Measurements from ENCODE around the gene CTSD. TPM values are rescaled to one million over a fixed set of nuclear protein-coding genes. Genes with fewer than 3 reads are reported as not detected.

CTSD gene
- total and polyA plus RNA-seq, 8 donors = 231 to 596 (median 310) TPM

DNA sequence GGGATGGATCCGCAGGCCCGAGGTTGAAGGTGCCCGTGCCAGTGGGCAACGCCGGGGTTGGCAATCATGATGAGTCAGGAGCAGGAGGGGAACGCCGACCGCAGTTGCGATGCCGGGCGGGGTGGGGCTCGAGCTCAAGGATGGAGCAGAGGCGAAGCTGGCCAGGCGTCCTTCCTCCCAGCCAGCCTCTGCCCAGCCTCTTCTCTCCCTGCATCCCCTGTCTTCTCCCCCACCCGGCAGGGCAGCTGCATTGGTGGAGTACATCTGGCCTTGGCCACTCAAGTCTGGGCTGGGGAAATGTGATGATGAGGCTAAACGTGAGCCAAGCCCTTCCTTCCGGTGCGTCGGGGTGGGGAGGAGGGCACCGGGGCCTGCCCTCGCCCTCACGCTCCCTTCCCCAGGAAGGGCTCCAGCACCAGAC lies 17.2 kb downstream of the CTSD start:
- FAIRE-seq = no peak
- 90 to 93% methylated on average over 22 of the region's 22 CpGs for WGBS, 2 donors
- Histone ChIP-seq H3K4me3 (no peak overlapping the region), H3K36me3 (no peaks in the 10 kb centered on the region), H3K4me1 (peaks cover 0 to 8% (median 0%) of the 10 kb centered on the region in 3 donors), H3K27me3 (no peaks in the 10 kb centered on the region), H3K9me3 (no peaks in the 10 kb centered on the region), H3K27ac (no peak overlapping the region)
- intact Hi-C loops (cut with DNase I) = no loop called here
- ATAC-seq = no peak
- DNase-seq = no peak
- TF ChIP-seq, protein P1, sequence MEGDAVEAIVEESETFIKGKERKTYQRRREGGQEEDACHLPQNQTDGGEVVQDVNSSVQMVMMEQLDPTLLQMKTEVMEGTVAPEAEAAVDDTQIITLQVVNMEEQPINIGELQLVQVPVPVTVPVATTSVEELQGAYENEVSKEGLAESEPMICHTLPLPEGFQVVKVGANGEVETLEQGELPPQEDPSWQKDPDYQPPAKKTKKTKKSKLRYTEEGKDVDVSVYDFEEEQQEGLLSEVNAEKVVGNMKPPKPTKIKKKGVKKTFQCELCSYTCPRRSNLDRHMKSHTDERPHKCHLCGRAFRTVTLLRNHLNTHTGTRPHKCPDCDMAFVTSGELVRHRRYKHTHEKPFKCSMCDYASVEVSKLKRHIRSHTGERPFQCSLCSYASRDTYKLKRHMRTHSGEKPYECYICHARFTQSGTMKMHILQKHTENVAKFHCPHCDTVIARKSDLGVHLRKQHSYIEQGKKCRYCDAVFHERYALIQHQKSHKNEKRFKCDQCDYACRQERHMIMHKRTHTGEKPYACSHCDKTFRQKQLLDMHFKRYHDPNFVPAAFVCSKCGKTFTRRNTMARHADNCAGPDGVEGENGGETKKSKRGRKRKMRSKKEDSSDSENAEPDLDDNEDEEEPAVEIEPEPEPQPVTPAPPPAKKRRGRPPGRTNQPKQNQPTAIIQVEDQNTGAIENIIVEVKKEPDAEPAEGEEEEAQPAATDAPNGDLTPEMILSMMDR (IDR thresholded peaks at IDR 0.05) = no peak

DNA sequence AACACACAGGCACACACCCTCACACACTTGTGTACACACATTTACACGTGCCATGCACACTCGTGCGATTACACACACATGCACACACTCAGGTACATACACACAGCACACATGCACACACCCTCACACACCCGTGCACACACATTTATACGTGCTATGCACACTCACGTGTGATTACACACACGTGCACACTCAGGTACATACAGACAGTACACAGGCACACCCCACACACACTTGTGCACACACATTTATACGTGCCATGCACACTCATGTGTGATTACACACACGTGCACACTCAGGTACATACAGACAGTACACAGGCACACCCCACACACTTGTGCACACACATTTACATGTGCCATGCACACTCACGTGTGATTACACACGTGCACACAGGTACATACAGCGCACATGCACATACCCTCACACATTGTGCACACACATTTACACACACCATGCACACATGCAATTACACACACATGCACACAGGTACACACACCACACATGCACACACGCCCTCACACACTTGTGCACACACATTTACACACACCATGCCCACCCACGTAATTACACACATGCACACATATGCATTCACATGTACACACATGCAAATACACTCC lies 17.9 kb downstream of the CTSD start:
- no peak for FAIRE-seq
- Histone ChIP-seq H3K9me3 (no peaks in the 10 kb centered on the region), H3K27me3 (no peaks in the 10 kb centered on the region), H3K36me3 (no peaks in the 10 kb centered on the region), H3K4me1 (peaks cover 0 to 7% (median 0%) of the 10 kb centered on the region in 3 donors), H3K4me3 (no peak overlapping the region), H3K27ac (no peak overlapping the region)
- no peak for ATAC-seq
- no peak for DNase-seq
- intact Hi-C loops (cut with DNase I) = no loop called here
- TF ChIP-seq, protein P1 (IDR thresholded peaks at IDR 0.05) = no peak
- WGBS, 2 donors = 81 to 86% methylated on average over 14 of the region's 14 CpGs

DNA sequence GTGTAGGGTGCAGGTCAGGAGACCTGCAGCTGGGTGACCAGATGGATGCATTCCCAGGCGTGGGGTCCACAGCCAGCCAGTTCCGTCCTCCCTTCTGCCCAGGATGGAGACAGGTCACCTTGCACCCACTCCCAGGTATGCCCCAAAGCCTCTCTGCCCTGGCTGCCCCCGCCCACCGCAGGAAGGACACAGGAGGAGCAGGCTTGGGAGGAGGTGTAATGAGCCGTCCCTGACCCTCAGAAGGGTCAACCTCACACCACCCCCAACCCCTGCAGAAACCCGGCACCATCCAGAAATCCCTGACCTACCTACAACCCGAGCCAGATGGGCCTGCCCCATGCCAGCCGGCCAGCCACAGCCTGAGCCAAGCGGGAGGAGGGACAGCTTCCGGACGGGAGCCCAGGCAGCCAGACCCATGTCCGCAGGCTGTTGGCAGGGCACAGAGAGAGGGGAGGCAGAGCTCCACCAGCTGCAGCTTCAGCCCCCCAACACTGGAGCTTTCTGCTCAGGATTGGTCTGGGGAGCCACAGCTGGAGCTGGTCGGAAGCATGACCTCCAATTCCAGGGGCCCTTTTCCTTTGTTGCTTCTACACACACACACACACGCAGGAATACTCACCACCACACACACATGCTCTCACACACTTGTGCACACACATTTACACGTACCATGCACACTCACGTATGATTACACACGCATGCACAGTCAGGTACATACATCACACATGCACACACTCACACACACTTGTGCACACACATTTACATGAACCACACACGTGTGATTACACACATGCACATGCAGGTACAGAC lies 18.6 kb downstream of the CTSD start:
- H3K27me3 ChIP-seq = no peaks in the 10 kb centered on the region
- H3K36me3 ChIP-seq = no peaks in the 10 kb centered on the region
- TF ChIP-seq, protein P1 (IDR thresholded peaks at IDR 0.05) = no peak
- intact Hi-C loops (cut with DNase I) = no loop called here
- H3K9me3 ChIP-seq = no peaks in the 10 kb centered on the region
- 55 to 61% methylated on average over 18 of the region's 18 CpGs for WGBS, 2 donors
- ATAC-seq = peak; percentile 7 to 36 (median 23)
- H3K4me3 ChIP-seq = no peak overlapping the region
- H3K27ac ChIP-seq = no peak overlapping the region
- DNase-seq = peak in 4 of 6 donors; percentile 29 to 74 (median 56)
- no peak for FAIRE-seq
- peaks cover 0 to 5% (median 0%) of the 10 kb centered on the region in 3 donors for H3K4me1 ChIP-seq

DNA sequence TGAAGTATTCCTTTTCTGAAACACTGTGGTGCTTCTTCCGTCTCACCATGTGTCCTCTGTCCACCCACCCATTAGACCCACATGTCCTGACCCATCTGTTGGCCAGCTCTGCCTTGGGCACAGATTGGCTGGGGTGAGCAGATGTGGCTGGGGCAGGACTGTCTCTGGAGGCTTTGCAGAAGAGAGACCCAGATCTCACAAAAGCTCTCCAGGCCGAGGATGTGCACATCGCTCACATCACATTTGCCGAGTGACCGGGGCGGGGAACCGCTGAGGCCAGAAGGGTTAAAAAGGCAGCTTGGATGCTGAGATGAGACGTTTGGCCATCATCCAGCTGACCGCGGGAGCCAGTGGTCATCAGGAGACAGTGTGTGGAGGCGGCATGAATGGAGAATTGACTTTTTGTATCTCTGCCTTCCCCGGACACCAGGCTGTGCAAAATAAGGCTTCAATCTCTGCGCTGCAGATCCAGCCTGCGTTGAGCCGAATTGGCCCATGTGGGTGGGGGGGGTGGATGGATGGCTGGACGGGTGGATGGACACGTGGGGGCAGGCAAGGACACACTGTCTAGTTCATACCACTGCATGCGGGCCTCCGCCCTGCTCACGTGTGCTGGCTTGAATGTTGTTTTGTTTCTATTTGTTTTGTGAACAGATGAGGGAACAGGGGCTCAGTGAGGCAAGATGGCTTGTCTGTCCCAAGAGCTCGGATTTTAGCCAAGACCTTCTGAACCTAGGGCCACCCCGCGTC lies 19.4 kb downstream of the CTSD start:
- DNase-seq (no peak), ATAC-seq (peak in 1 of 4 donors; percentile 12), FAIRE-seq (no peak)
- 61 to 66% methylated on average over 23 of the region's 23 CpGs for WGBS, 2 donors
- H3K27ac ChIP-seq = no peak overlapping the region
- peaks cover 0 to 3% (median 0%) of the 10 kb centered on the region in 3 donors for H3K4me1 ChIP-seq
- H3K27me3 ChIP-seq = no peaks in the 10 kb centered on the region
- H3K9me3 ChIP-seq = no peaks in the 10 kb centered on the region
- H3K36me3 ChIP-seq = no peaks in the 10 kb centered on the region
- TF ChIP-seq, protein P1 (IDR thresholded peaks at IDR 0.05) = no peak
- no peak overlapping the region for H3K4me3 ChIP-seq
- intact Hi-C loops (cut with DNase I) = no loop called here

All from pancreas (tissue), 10 donors.